H54 (cell line): ENCODE measurements around the gene GNL2.

Source experiments
- DNase-seq: peaks from one replicate; pipeline ENCODE4 v3.0.0; 2011; ENCODE audit warnings: low spot score, mixed read lengths; ENCODE audit not compliant: insufficient read length
- FAIRE-seq: peaks from 3 replicates; lab custom pipeline; 2011; peaks lifted over from hg19 to GRCh38; lab: Jason Lieb, UNC
- POLR2A ChIP-seq: IDR thresholded peaks from 2 replicates; pipeline ENCODE4 v1.6.1; 2011; ENCODE audit warnings: low read depth, mild to moderate bottlenecking, low read length

GNL2 gene

DNA sequence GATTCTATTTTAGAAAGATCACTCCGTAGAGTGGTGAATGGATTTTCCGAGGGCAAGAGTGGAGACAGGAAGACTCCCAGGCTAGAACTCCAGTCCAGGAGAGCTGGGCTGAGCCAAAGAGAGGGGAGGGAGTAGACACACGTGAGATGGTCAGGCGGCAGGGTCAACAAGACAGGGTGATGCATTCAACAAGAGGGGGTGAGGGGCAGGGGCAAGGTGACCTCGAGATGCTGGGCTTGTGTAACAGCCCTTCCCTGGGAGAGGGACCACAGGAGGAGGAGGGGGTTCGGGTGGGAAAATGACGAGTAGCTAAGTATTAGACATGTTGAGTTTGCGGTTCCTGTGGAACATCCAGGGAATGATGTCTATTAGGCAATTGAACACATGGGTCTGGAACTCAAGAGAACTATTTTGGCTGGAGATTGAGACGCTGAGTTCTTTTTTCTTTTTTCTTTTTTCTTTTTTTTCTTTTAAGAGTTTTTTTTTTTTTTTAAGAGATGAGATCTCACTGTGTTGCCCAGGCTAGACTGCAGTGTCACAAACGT, 25.7 kb upstream of the GNL2 start:
- DNase-seq, result no peak
- TF ChIP-seq POLR2A, result no peak
- FAIRE-seq, result no peak

GRCh38 chr1:37620707-37621106, 25.0 kb upstream of the GNL2 start:
- DNase-seq (no peak), FAIRE-seq (no peak)
- TF ChIP-seq POLR2A, result no peak

DNA sequence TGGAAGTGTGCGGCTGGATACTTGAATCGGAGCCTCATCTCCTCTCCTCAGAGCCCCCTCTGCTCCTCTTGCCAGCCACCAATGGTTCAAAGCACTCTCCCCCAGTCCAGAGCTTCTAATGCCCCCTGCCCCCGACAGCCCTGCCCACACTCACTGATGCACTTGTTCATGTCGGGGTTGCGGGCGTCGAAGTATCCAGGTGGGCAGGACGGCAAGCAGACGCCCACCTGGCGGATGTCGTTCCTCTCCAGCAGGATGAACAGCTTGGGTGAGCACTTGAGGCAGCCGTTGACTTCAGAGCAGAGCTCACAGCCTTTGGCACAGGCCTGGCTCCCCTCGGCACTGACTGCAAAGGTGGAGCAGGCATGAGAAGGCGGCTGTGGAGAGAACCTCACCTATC, 20.6 kb upstream of the GNL2 start:
- DNase-seq (no peak), FAIRE-seq (no peak)
- TF ChIP-seq POLR2A, result no peak

DNA sequence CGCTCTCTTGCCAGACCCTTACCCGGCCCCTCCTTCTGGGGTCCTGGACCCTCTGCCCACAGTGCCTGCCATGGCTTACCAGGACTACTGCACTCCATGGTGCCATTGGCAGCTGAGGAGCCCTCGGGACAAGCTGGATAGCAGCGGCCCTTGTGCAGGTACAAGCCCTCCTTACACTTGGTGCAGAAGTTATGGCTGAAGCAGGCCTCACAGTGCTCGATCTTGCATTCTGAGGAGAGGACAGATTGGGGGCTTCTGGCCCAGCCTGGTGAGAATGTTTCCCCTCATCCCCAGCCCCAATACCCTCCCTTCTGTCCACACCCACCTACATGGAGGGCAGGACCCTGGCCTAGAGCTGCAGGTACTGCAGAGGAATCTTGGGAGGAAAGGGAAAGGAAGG, 18.4 kb upstream of the GNL2 start:
- no peak for FAIRE-seq
- no peak for TF ChIP-seq POLR2A
- no peak for DNase-seq

DNA sequence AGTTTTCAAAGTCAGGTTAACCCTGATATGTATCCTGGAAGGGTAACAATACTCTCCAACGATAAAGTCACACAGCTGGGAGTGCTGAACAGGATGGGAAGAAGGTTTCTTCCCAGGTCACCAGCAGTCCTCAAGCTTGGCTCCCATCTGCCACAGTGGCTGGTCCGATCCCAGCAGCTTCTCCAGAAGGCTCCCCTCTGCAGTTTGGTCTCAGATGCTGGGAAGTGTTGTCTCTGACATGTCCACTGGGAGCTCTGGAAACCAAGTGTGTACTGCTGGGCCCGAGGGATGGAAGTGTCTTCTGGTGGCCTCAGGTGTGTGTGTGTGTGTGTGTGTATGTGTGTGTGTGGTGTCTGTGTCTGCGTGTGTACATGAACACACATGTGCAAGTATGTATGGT, 16.4 kb upstream of the GNL2 start:
- no peak for TF ChIP-seq POLR2A
- no peak for FAIRE-seq
- no peak for DNase-seq

- TF ChIP-seq POLR2A, result no peak
- FAIRE-seq (no peak), DNase-seq (no peak)
These were observed 14.3 kb upstream of the GNL2 start for GRCh38 chr1:37609994-37610393.

GRCh38 chr1:37609002-37609401, 13.3 kb upstream of the GNL2 start:
- TF ChIP-seq POLR2A, result no peak
- DNase-seq (no peak), FAIRE-seq (no peak)

DNA sequence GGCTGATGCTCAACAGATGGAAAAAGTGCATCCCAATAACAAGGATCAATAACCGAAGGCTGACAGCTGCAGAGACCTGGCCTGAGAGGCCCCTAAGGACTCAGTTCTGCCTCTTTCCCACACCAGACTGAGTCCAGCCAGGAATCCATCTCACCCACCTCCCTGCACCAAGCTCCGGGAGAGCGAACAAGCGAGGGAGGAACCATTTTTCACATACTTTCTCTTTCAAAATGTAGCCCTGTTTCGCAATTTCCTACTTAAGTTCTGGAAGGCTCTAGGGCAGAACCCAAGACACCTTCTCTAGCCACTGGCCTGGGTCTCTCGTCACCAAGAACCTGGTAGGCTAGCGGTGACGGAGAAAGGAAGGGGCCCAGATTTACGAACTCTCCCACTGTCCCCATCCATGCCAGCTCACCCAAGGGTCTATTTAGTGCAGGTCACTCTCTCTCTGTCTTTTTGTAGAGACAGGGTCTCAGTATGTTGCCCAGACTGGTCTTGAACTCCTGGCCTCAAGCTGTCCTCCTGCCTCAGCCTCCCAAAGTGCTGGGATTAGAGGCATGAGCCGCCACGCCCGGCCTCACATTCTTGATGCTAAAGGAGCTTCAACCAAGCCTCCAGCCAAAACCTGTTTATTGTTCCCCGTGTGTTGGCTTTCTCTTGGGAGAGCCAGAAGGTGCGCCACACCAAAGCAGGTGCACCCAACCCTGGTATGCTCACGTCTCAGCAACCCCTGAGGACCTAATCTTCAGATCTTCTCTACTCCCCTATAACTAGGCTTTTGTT, 10.9 kb upstream of the GNL2 start:
- DNase-seq (no peak), FAIRE-seq (no peak)

GRCh38 chr1:37605806-37606474, 10.2 kb upstream of the GNL2 start:
- no peak for TF ChIP-seq POLR2A
- DNase-seq (no peak), FAIRE-seq (no peak)

More for the DNA sequence above, 10.9 kb upstream of the GNL2 start:
- no peak for TF ChIP-seq POLR2A

DNA sequence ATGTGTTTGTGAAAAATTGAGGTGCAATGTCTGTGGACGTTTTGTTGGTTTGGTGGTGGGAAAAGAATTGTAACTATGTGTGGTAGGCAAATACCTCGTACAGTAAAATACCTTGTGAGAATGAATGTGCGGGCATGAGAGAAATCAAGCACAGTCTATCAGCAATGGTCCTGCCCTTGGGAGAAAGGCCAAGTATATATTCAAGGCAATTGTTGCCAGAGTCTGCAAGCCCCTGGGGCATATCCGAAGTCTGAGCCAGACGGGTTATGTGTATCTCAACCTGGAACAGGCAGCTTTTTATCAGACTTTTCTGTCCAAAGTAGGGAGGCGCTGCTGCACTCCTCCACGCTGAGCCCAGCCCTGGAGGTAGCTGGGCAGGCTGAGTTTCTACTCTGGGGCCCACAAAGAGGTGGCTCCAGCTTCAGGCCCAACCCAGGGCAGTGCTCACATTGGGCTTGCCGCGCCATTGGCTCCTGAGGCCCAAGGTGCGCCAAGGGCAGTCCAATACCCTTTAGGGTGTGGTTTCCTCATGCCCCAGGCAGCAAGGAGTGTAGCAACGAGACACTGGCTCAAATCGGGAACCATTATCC, 9.4 kb upstream of the GNL2 start:
- no peak for TF ChIP-seq POLR2A
- DNase-seq, result no peak
- no peak for FAIRE-seq

- TF ChIP-seq POLR2A, result no peak
- DNase-seq, result peak; percentile 47
- FAIRE-seq, result no peak
These were observed 7.3 kb upstream of the GNL2 start for GRCh38 chr1:37602750-37603694.

GRCh38 chr1:37601441-37601840, 5.7 kb upstream of the GNL2 start:
- DNase-seq (no peak), FAIRE-seq (no peak)
- TF ChIP-seq POLR2A, result no peak

DNA sequence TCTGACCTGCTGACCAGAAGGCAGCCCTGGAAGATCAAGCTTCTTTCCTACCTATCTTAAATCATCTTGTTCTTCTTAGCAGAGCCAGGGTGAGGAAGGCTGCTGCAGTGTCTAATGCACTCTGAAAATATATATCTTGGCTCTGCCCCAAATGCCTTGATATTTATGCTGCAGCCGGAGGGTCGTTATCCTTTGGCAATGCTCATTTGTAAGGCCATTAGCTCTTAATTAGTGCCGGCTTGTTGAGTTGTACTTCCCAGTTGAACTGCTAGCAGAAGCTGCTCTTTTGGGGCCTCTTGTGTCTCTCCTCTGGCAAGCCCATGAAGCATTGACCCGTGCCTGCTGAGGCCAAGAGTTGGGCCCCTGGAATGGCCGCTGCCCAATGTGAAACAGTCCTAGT, 4.2 kb upstream of the GNL2 start:
- DNase-seq (no peak), FAIRE-seq (no peak)
- no peak for TF ChIP-seq POLR2A
